Esophagus squamous epithelium (tissue), 5 donors: Measurements from ENCODE around the gene WNT4. TPM values are rescaled to one million over a fixed set of nuclear protein-coding genes. Genes with fewer than 3 reads are reported as not detected.

Experiments
- DNase-seq: peaks from one replicate; lab custom pipeline; 2025; lab: John Stamatoyannopoulos, UW
- H3K27ac ChIP-seq, 4 donors: fragments of 200-600 bp; sonication (generic); one replicate each; pipeline ENCODE4 v1.5.1; 2016 to 2019; ENCODE audit warnings: mild to moderate bottlenecking in 1 of 4
- H3K27me3 ChIP-seq, 4 donors: fragments of 200-600 bp; sonication (generic); 1 replicate in 3 of 4; 2 replicates in 1 of 4; pipeline versions ENCODE4 v1.5.1 to v1.6.0; 2017 to 2021; ENCODE audit warnings: antibody characterized with exemption in 1 of 4
- H3K36me3 ChIP-seq, 3 donors: fragments of 200-600 bp; sonication (generic); one replicate each; pipeline ENCODE4 v1.5.1; 2016 to 2019
- H3K4me1 ChIP-seq, 3 donors: fragments of 200-600 bp; sonication (generic); one replicate each; pipeline ENCODE4 v1.5.1; 2017 to 2019
- H3K4me3 ChIP-seq, 4 donors: fragments of 200-600 bp; sonication (generic); 1 replicate in 3 of 4; 2 replicates in 1 of 4; pipeline ENCODE4 v1.5.1; 2016 to 2019; ENCODE audit warnings: mild to moderate bottlenecking in 2 of 4, moderate library complexity in 1 of 4
- H3K9me3 ChIP-seq, 3 donors: fragments of 200-600 bp; sonication (generic); one replicate each; pipeline ENCODE4 v1.5.1; 2016 to 2019
- POLR2A ChIP-seq, 4 donors: fragments of 450-650 bp; IDR thresholded peaks; one replicate each; pipeline ENCODE4 v1.6.1; 2017; ENCODE audit warnings: antibody characterized with exemption in 4 of 4, mild to moderate bottlenecking in 4 of 4, moderate library complexity in 3 of 4
- WGBS, 2 donors: methylation state at CpG; one replicate each; pipeline ENCODE4 v1.1.5; 2018; 5-methylcytosine and 5-hydroxymethylcytosine counted together
- intact Hi-C: fragments of 100-400 bp; cut with DNase I; formaldehyde crosslinking; loops from one replicate; pipeline ENCODE4 v1.15.0; 2022
- total RNA-seq, 4 donors: library from RNA; depleted of rRNA; stranded (reverse); fragments of >200 nt; gene quantifications; one replicate each; pipeline ENCODE4 v1.1.0, GENCODE V29; 2016
- TF ChIP-seq, protein P1 (sequence below), 6 experiments: fragments of 450-650 bp in 4 of 6; fragments of 200-600 bp in 2 of 6; sonication (generic) in 2 of 6; IDR thresholded peaks; one replicate each; pipeline ENCODE4 v1.5.1; 2016 to 2019; ENCODE audit warnings: antibody characterized with exemption in 6 of 6, mild to moderate bottlenecking in 4 of 6, moderate library complexity in 4 of 6
- donor health status: DM: yes; HTN: yes; CAD: no.

WNT4 gene
- total RNA-seq, 4 donors from 2014 or later: 4.8 to 11.9 (median 6.6) TPM

DNA sequence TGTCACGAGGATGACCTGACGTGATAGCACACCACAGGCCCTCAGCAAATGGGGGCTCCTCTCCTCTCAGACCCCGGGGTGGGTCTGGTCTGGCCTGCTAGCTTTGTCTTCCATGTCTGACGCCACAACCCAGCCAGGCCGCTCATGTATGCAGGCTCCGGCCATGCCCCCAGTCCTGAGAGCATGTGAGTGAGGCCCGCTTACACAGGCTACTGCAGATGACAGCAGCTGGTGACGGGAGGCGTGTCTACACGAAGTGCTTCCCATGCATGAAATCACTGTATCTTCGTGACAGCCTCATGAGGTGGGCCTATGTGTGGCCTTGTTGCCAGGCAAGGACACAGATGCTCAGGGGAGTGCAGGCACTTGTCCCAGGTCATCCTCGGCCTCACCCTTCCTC, 16.4 kb downstream of the WNT4 start:
- Histone ChIP-seq H3K27me3 (peaks cover 0 to under 1% (median 0%) of the 10 kb centered on the region in 4 donors), H3K4me3 (no peak overlapping the region), H3K27ac (no peak overlapping the region), H3K9me3 (no peaks in the 10 kb centered on the region), H3K4me1 (peaks cover 7 to 33% (median 10%) of the 10 kb centered on the region in 3 donors), H3K36me3 (peaks cover 0 to 50% (median 0%) of the 10 kb centered on the region in 3 donors)
- WGBS, 2 donors: 40 to 75% methylated on average over 1 to 6 of the region's 12 CpGs
- TF ChIP-seq, protein P1, sequence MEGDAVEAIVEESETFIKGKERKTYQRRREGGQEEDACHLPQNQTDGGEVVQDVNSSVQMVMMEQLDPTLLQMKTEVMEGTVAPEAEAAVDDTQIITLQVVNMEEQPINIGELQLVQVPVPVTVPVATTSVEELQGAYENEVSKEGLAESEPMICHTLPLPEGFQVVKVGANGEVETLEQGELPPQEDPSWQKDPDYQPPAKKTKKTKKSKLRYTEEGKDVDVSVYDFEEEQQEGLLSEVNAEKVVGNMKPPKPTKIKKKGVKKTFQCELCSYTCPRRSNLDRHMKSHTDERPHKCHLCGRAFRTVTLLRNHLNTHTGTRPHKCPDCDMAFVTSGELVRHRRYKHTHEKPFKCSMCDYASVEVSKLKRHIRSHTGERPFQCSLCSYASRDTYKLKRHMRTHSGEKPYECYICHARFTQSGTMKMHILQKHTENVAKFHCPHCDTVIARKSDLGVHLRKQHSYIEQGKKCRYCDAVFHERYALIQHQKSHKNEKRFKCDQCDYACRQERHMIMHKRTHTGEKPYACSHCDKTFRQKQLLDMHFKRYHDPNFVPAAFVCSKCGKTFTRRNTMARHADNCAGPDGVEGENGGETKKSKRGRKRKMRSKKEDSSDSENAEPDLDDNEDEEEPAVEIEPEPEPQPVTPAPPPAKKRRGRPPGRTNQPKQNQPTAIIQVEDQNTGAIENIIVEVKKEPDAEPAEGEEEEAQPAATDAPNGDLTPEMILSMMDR (IDR thresholded peaks at IDR 0.05): no peak
- TF ChIP-seq POLR2A (IDR thresholded peaks at IDR 0.05): no peak
- intact Hi-C loops: loop anchor here (10.0 kb wide), 1 partner anchor 148 kb away; no protein-coding TSS in a partner anchor
- no peak for DNase-seq

GRCh38 chr1:22124592-22125229, 18.2 kb downstream of the WNT4 start:
- DNase-seq: no peak
- TF ChIP-seq, protein P1 (IDR thresholded peaks at IDR 0.05): no peak
- TF ChIP-seq POLR2A (IDR thresholded peaks at IDR 0.05): no peak
- intact Hi-C loops: loop anchor here (10.0 kb wide), 1 partner anchor 150 kb away; no protein-coding TSS in a partner anchor
- no peak overlapping the region for H3K4me3 ChIP-seq
- H3K27me3 ChIP-seq: no peaks in the 10 kb centered on the region
- 88 to 92% methylated on average over 6 to 7 of the region's 8 CpGs for WGBS, 2 donors
- no peak overlapping the region for H3K27ac ChIP-seq
- H3K9me3 ChIP-seq: no peaks in the 10 kb centered on the region
- H3K36me3 ChIP-seq: peaks cover 0 to 60% (median 0%) of the 10 kb centered on the region in 3 donors
- peaks cover 7 to 40% (median 11%) of the 10 kb centered on the region in 3 donors for H3K4me1 ChIP-seq

DNA sequence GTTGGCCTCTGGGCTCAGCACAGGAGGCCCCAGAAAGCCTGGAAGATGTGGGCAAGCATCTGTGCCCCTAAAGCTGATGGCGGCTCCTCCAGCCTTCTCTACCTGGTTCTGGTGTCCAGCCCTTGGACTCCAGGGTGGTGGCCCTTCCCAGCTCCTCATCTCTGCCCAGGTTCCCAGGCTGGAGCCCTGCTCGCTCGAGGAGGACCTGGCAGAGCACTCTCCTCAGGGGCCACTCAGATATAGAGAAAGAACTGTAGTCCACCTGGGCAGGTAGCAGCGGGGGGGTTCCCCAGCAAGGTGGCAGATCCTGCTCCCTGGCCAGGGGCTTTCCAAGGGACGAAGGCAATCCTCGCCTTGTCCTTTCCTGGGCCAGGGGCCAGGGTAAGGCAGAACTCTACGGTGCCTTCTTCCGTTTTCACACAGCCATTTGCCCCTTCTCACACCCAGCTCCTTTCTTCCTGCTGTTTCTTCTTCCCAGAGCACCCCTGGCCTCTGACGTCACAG, 18.9 kb downstream of the WNT4 start:
- H3K36me3 ChIP-seq: peaks cover 0 to 57% (median 0%) of the 10 kb centered on the region in 3 donors
- DNase-seq: no peak
- H3K27me3 ChIP-seq: no peaks in the 10 kb centered on the region
- WGBS, 2 donors: 56 to 66% methylated on average over 6 to 7 of the region's 9 CpGs
- TF ChIP-seq, protein P1 (IDR thresholded peaks at IDR 0.05): no peak
- TF ChIP-seq POLR2A (IDR thresholded peaks at IDR 0.05): no peak
- H3K27ac ChIP-seq: peak overlapping the region in 1 of 4 donors; percentile 6
- H3K4me1 ChIP-seq: peaks cover 7 to 48% (median 11%) of the 10 kb centered on the region in 3 donors
- intact Hi-C loops: loop anchor here (10.0 kb wide), 1 partner anchor 151 kb away; no protein-coding TSS in a partner anchor
- no peak overlapping the region for H3K4me3 ChIP-seq
- H3K9me3 ChIP-seq: no peaks in the 10 kb centered on the region

DNA sequence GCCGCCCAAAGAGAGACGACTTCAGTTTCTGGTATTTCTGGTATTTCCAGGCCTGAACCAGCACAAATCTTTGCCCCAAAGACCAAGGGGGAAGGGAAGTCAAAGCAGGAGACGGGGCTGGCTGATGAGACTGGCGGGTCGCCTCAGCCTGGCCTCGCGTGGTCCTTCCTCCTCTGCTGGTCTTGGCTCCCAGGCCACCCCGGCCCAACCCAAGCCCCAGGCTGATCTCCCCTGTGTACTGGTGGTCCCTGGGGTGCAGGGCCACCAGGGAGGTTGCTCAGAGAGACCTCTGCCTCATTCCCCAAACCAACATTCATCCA, 19.9 kb downstream of the WNT4 start:
- TF ChIP-seq, protein P1 (IDR thresholded peaks at IDR 0.05): no peak
- TF ChIP-seq POLR2A (IDR thresholded peaks at IDR 0.05): no peak
- intact Hi-C loops: loop anchor here (10.0 kb wide), 1 partner anchor 152 kb away; no protein-coding TSS in a partner anchor
- Histone ChIP-seq H3K27ac (peak overlapping the region in 3 of 4 donors; percentile 51 to 64 (median 56)), H3K4me1 (peaks cover 11 to 57% (median 15%) of the 10 kb centered on the region in 3 donors), H3K36me3 (peaks cover 0 to 50% (median 0%) of the 10 kb centered on the region in 3 donors), H3K9me3 (no peaks in the 10 kb centered on the region), H3K27me3 (no peaks in the 10 kb centered on the region), H3K4me3 (no peak overlapping the region)
- DNase-seq: no peak
- 43 to 80% methylated on average over 1 to 7 of the region's 8 CpGs for WGBS, 2 donors
